ENCODE data around the gene FANCE. TPM values are rescaled to one million over a fixed set of nuclear protein-coding genes. Genes with fewer than 3 reads are reported as not detected.

The FANCE gene
- total RNA-seq, 1 experiment from 2014 or later, result 16.1 TPM

GRCh38 chr6:35480176-35480575, 28.0 kb downstream of the FANCE start (continued):
- TF ChIP-seq EZH2phosphoT487 (IDR thresholded peaks at IDR 0.05; ENCODE audit: borderline replicate concordance), result no peak

DNA sequence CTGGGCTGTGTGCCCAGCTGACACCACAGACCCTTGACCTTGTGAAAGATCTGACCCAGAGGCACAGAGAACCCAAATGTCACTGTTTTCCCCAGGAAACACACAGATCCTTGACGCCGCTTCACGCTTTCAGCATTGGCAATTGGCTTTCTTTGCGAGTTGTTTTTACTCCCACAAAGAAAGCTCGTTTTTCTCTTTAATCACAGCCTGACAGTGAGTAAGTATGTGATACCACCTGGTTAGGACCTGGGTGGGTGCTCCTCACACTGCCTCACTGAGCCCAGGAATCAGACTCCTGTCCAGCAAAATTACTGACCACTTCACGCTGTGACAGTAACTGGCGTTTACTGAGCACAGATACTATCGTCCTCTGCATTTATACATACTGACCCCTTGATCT, 29.1 kb downstream of the FANCE start:
- Histone ChIP-seq H4K20me1 (ENCODE audit: insufficient read depth) (no peaks in the 10 kb centered on the region), H3K4me2 (ENCODE audit: low read length) (no peak overlapping the region), H3K36me3 (ENCODE audit: control insufficient read depth in 1 of 2, insufficient read depth in 2 of 2, low read length in 2 of 2) (peaks cover 0 to 2% of the 10 kb centered on the region in 2 experiments; a peak in 1 of 4 replicates), H3K9me3 (ENCODE audit: control insufficient read depth in 1 of 2, insufficient read depth in 1 of 2, low read depth in 1 of 2, low read length in 2 of 2) (no peaks in the 10 kb centered on the region), H3K4me1 (ENCODE audit: control insufficient read depth in 1 of 2, insufficient read depth in 2 of 2, low read length in 2 of 2) (peaks cover 16 to 34% of the 10 kb centered on the region in 2 experiments), H3K27ac (ENCODE audit: low read depth, low read length) (no peak overlapping the region), H3K9me2 (ENCODE audit: insufficient read depth) (no peaks in the 10 kb centered on the region), H3K4me3 (replicated peaks in 1 of 2; ENCODE audit: low read depth in 1 of 2, low read length in 2 of 2) (no peak overlapping the region), H2AFZ (ENCODE audit: low read depth, low read length, poor library complexity, severe bottlenecking) (no peak overlapping the region), H3K79me2 (ENCODE audit: insufficient read depth, low read length) (peaks cover 7% of the 10 kb centered on the region; the same call in 1 of the 2 replicates), H3K27me3 (ENCODE audit: insufficient read depth, low read length) (no peaks in the 10 kb centered on the region), H3K9ac (ENCODE audit: low read length) (no peak overlapping the region)
- BruUV-seq (replicated peaks), result no TSS peak
- DNase-seq (ENCODE audit: low read depth, low spot score) (no peak), ATAC-seq (no peak)
- CTCF ChIA-PET, result no interaction called here
- no peak for TF ChIP-seq ZFX (IDR thresholded peaks at IDR 0.05)
- no peak for TF ChIP-seq SIN3A (IDR thresholded peaks at IDR 0.05; ENCODE audit: low read depth)
- TF ChIP-seq SRF (IDR thresholded peaks at IDR 0.05; ENCODE audit: low read depth), result no peak
- TF ChIP-seq, protein P1, sequence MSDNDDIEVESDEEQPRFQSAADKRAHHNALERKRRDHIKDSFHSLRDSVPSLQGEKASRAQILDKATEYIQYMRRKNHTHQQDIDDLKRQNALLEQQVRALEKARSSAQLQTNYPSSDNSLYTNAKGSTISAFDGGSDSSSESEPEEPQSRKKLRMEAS (IDR thresholded peaks at IDR 0.05), result no peak
- TF ChIP-seq POLR2A (IDR thresholded peaks at IDR 0.05; ENCODE audit: borderline replicate concordance, extremely low read depth, insufficient read depth, insufficient read length), result no peak
- no peak for TF ChIP-seq CBX3 (IDR thresholded peaks at IDR 0.05; ENCODE audit: low read depth)
- TF ChIP-seq JUND (IDR thresholded peaks at IDR 0.05), result no peak
- TF ChIP-seq EZH2 (IDR thresholded peaks at IDR 0.05), result no peak
- TF ChIP-seq ELF1 (IDR thresholded peaks at IDR 0.05; ENCODE audit: borderline replicate concordance, low read depth), result no peak
- no peak for TF ChIP-seq FOSL1 (IDR thresholded peaks at IDR 0.05; ENCODE audit: low read depth)
- TF ChIP-seq POLR2AphosphoS5 (IDR thresholded peaks at IDR 0.05; ENCODE audit: low read depth, low read length), result no peak
- no peak for TF ChIP-seq CEBPB (IDR thresholded peaks at IDR 0.05; ENCODE audit: low read depth)
- no peak for TF ChIP-seq REST (IDR thresholded peaks at IDR 0.05; ENCODE audit: low read depth)
- TF ChIP-seq SP1 (IDR thresholded peaks at IDR 0.05; ENCODE audit: low read depth), result no peak
- RAD21 ChIA-PET (ENCODE audit: low non-redundant PET in 1 of 2, low total read pairs in 2 of 2, uncharacterized antibody in 2 of 2, unreplicated experiment in 2 of 2), result no interaction called here
- POLR2A ChIA-PET, result interaction anchor here (1.1 to 3.2 kb wide), 2 partner anchors 10 to 11 kb away, joined by 3 to 13 read pairs; no protein-coding TSS in a partner anchor
- intact Hi-C loops (cut with micrococcal nuclease), result no loop called here

Data from HCT116 (cell line).